KG1 (cell line): Measurements from ENCODE around the gene ZNF324B.
"Not testable (repeated sequence)": the region's sequence is repeated elsewhere in the genome, so short reads cannot be mapped to it uniquely, and the experiment has no call there.

Experiments
- DNase-seq: peaks from one replicate; lab custom pipeline; 2025; lab: John Stamatoyannopoulos, UW

The ZNF324B gene

DNA sequence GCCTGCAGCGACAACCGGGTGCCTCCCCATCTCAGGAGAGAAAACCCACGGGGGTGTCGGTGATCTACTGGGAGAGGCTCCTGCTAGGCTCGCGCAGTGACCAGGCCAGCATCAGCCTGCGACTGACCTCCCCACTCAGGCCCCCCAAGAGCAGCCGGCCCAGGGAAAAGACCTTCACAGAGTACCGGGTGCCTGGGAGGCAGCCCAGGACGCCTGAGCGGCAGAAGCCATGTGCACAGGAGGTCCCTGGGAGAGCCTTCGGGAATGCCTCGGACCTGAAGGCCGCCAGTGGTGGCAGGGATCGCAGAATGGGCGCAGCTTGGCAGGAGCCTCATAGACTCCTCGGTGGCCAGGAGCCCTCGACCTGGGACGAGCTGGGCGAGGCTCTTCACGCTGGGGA lies 3.9 kb downstream of the ZNF324B start:
- DNase-seq: no peak

DNA sequence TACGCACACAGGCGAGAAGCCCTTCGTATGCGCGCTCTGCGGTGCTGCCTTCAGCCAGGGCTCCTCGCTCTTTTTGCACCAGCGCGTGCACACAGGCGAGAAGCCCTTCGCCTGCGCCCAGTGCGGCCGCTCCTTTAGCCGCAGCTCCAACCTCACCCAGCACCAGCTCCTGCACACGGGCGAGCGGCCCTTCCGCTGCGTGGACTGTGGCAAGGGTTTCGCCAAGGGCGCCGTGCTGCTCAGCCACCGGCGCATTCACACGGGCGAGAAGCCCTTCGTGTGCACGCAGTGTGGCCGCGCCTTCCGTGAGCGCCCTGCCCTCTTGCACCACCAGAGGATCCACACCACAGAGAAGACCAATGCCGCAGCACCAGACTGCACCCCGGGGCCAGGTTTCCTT lies 4.7 kb downstream of the ZNF324B start:
- no peak for DNase-seq

GRCh38 chr19:58460039-58460438 lies 8.6 kb downstream of the ZNF324B start:
- DNase-seq: no peak

GRCh38 chr19:58466089-58466759 lies 14.8 kb downstream of the ZNF324B start:
- no peak for DNase-seq

DNA sequence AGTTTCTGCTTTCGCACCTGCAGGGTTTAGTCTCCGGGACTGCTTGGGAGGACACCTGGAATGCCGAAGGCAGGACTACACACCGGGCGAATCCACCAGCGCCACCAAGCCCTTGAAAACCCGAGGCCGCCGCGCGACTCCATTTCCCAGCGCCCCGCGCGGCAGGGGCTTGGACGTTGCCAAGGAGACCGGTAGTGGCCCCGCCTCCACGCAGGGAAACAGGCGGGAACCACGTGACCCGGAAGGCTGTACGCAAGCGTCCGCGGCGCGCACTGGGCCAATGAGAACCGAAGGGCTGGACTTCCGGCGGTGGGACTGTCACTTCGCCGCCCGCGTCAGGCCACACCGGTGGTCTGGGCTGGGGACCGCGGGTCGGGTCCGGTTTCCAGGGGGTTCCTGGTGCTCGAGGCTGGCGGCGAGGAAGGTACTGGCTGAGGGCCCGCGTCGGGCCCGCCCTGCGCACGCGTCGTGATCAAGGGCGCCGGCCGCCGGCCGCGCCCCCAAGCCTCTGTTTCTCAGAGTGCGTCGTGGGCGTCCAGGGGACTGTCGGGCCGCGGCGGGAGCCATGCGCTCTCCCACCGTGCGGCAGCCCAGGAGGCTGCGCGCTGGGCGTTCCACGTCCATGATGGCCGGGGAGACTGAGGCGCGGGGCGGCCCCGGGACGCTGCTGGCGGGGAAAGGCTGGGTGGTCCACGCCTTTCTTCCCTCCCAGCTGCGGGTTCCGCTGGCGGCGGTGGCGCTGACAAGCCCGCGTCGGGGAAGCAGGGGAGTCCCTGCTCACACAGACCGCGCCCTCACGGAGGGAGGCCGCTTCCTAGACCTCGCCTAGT lies 15.6 kb downstream of the ZNF324B start, which contains the start of gene ZNF324:
ZNF324 (plus strand) TSS at position 321 of the 830 bp plus-strand sequence. CDS start 2,106 bp downstream, outside the sequence.
- DNase-seq: peak; percentile 98

DNA sequence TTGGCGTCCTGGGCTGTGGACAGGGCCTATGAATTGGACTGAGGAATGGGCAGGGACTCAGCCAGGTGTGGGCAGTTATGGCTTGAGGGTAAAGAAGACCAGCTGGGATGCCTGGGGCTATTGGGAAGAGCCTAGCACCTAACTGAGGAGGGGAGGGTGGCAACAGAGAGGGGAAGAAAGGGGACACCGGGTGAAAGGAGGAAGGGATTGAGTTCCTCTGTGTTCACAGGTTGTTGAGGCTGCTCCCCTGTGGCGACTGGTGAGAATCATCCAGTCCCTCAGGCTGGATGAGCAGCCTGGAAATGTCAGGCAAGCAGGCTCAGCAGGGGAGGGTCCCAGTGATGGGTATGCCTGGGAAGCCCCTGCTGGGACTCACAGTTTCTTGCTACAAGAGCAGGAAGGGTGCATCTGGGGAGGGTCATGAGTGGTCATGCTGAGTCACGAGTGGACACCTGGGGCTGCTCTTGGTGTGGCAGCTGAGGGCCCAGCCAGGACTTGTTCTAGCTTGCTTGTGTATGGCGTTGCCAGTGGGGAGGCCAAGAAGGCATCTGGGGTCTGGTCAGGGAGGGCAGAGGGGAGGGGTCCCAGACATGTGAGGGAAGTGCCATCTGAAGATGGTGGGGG lies 16.9 kb downstream of the ZNF324B start:
- DNase-seq: no peak

GRCh38 chr19:58469241-58470013 lies 18.0 kb downstream of the ZNF324B start:
- DNase-seq: no peak

DNA sequence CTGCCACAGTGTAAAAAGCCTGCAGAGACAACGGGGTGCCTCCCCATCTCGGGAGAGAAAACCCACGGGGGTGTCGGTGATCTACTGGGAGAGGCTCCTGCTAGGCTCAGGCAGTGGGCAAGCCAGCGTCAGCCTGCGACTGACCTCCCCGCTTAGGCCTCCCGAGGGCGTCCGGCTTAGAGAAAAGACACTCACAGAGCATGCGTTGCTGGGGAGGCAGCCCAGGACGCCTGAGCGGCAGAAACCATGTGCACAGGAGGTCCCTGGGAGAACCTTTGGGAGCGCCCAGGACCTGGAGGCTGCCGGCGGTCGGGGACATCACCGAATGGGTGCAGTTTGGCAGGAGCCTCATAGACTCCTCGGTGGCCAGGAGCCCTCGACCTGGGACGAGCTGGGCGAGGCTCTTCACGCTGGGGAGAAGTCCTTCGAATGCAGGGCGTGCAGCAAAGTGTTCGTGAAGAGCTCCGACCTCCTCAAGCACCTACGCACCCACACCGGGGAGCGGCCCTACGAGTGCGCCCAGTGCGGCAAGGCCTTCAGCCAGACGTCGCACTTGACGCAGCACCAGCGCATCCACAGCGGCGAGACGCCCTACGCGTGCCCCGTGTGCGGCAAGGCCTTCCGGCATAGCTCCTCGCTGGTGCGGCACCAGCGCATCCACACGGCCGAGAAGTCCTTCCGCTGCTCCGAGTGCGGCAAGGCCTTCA lies 19.6 kb downstream of the ZNF324B start:
- DNase-seq: not testable (repeated sequence)

- no peak for DNase-seq
Measured at GRCh38 chr19:58471736-58472135, 20.3 kb downstream of the ZNF324B start.

- no peak for DNase-seq
Measured at GRCh38 chr19:58473775-58474174, 22.4 kb downstream of the ZNF324B start.

DNA sequence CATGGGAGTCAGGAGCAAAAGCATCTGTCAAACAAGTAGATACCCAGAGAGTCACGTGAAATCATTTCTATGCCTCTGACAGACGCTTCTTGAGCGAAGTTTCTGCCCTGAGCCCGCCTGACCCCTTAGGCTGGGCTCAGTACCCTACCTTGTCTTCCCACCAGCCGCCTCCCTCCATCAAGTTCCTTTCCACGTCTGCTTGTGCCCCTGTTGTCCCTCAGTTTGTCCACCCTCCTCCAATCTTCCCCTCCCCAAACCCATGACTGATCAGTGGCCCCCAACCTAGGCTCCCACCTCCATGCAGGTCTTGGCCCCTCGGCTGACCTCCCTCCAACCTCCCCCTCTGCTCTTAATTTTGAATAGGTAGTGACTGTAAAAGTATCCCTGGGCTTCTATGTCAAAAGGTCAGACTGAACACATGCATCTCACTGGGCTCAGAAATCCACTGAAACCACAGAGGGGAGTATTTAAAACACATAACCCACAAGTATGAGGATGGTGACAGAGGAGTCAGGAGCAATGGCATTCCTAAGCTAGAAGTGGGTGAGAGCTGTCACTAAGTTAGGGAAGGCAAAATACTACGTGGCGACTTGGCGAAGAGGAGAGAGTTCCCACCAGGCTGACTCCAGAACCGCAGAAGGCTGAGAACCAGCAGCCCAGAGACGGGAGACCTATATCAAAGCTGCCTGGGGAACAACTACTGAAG lies 23.0 kb downstream of the ZNF324B start:
- no peak for DNase-seq

DNA sequence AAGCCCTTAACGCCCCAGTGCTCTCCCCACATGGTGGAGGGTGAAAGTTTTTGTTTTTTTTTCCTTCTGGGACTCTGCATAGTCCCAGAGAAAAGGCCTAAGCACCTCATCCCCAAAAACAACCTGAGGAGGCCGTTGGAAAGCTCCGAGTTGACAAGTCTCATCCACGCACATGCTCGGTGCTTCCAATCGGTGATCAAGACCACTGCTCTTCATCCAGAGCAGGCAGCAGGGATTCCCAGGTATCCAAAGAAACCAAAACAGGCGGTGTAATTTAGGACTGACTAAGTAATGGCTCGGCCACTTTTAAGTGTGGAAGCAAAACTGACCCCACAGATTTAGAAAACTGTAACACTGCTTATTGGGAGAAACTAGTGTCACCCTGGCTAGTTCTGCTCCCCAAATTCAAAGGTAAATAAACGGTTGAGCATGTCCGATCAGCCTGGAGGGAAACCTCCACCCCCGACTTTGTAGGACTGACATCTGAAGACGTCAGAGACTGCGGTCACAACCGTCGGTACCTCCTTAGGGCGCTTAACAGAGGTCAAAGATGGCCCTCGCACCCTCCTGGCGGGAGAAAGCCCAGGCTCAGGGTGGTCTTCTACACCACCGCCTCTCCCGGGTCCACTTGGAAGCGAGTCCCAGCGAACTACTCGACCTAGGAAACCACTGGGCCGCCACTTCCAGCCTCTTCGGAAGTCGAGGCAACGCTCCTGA lies 23.7 kb downstream of the ZNF324B start:
- no peak for DNase-seq

DNA sequence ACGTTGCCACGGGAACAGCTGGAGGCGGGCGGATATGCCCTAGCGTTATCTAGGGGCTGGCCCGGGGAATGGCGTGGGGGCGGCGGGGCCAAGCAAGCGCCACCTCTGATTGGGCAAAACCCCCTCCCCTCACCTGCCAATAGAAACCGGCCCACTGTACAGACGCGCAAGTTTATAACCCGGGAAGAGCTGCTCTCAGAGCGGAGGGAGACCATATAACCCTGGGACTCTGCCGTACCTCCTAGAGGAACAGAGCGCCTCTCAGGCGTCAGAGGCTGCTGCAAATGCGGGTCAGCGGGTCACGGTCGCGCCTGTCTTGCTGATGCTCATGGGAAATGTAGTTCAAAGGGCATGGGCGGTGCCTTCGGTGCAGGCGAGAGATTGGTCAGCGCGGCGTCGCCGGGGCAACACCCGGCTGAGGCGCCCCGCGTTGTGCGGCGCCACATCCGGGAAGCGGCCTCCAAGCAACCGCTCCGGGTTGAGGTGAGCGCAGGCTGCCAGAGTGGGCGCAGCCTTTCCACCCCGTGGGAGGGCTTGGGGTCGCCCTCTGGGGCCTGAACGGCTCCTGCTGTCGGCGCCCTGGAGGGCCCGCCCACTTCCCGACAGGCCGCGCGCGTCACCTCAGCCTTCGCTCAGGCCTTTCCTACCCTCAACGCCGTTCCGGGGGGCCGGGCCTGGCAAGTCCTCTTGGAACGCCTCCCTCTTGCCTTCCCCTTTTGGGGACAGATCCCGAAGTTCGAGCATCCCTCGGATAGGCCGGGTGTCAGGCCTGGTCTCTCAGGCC lies 24.5 kb downstream of the ZNF324B start, which contains the start of gene ZNF446:
ZNF446 (plus strand) TSS at position 639 of the 784 bp plus-strand sequence. CDS start 867 bp downstream, outside the sequence.
- peak; percentile 99 for DNase-seq

DNA sequence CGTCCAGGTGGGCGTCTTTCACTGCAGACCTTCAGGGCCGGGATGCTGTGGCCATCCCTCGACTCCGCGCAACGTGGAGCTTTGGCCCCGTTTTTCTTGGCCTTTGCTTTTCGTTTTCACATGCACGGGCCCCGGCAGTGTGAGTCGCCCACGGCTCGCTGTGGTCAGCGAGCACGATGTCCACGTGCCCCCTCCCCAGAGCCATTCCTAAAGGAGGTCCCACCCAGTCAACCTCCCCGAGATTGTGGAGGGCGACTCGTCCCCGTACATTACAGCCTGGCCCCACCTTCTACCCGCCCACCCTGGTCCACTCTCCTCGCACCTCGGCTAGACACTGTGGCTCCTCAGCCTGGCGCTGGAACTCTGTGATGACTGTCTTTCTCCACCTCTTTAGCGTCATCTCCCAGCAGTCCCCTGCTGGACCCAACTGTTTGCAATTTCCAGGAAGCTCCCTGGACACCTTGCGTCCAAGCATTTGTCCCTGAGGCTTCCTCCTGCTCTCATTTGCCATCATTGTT lies 25.1 kb downstream of the ZNF324B start:
- no peak for DNase-seq

DNA sequence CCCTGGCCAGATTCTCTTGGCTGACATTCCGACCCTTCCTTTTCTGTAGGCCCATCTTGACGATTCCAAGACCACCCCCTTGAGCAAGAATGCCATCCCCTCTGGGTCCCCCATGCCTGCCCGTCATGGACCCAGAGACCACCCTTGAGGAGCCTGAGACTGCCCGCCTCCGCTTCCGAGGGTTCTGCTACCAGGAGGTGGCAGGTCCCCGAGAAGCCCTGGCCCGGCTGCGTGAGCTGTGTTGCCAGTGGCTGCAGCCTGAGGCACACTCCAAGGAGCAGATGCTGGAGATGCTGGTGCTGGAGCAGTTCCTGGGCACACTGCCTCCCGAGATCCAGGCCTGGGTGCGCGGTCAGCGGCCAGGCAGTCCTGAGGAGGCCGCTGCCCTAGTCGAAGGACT lies 25.7 kb downstream of the ZNF324B start:
- no peak for DNase-seq

GRCh38 chr19:58477871-58478270 lies 26.4 kb downstream of the ZNF324B start:
- DNase-seq: no peak

- DNase-seq: no peak
Measured at GRCh38 chr19:58479303-58479702, 27.9 kb downstream of the ZNF324B start.

DNA sequence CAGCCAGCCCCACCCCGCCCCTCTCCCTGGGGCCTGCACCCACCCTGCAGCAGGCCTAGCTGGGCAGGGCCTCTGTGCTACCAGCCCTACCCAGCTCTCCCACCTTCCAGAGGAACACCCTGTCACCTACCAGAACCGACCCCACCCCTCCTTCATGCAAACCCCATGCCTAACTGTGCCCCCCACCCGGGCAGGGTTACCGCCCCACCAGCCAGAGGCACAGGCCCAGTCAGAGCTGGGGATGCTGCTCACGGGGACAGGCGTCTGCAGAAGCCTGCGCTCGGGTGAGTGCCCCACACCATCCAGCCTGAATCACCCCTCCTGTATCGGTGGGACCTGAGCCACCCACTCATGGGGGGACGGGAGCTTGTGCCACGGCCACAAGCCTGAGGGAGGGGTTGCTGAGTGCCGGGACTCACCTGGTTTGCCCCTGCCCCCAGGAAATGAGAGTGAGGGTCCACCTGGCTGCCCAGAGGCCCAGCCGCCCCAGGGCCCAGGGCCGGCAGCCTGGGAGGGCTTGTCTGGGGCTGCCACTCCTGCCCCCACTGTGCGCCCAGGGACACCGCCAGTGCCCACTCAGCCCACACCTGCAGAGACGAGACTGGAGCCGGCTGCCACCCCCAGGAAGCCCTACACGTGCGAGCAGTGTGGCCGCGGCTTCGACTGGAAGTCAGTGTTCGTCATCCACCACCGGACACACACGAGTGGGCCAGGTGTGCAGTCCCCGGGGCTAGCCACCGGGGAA lies 28.5 kb downstream of the ZNF324B start:
- DNase-seq: no peak
